DMS 273 (cell line): Measurements from ENCODE around the gene SCYL1.
"Not testable (repeated sequence)": the region's sequence is repeated elsewhere in the genome, so short reads cannot be mapped to it uniquely, and the experiment has no call there.

Source experiments
- DNase-seq: peaks from one replicate; lab custom pipeline; 2025; ENCODE audit not compliant: unreplicated experiment; lab: John Stamatoyannopoulos, UW

Gene SCYL1

GRCh38 chr11:65564879-65565559 is 40.1 kb downstream of the SCYL1 start:
- not testable (repeated sequence) for DNase-seq

DNA sequence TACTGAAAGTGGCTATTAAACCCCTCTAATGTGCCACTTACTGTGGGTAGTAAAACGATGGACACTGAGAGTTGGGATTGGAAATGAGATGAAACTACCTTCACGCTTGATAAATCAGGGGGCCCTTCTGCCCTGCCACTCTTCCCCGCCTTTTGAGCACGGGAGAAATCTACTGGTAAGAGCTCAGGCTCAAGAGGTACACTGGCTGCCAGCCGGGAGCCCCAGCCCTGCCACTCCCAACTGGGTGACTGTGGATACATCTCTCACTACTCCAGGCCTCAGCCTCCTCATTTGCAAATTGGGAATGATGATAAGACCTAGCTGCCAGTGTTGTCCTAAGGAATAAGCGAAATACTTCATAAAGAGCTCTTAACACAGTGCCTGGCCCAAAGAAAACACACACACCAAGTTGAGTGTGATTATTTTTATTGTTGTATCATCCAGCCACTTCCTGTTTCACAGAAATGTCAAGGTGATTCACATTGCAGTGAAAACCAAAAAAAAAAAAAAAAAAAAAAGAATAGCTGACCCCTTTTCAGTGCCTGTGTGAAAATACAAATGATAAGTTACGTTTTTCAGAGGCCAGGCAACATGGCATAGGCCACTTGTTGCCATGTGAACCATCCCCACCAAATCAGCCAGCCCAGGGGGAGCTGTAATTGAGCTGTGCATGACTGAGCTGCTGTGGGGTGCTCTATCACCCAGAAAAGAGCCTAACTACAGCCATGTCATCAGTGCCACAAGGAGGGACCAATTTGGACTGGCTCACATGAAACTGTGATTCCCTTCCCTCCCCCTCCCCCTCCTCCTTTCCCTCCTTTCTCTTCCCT is 41.0 kb downstream of the SCYL1 start:
- DNase-seq: no peak

- no peak for DNase-seq
Measured at GRCh38 chr11:65569164-65569972, 44.5 kb downstream of the SCYL1 start.

DNA sequence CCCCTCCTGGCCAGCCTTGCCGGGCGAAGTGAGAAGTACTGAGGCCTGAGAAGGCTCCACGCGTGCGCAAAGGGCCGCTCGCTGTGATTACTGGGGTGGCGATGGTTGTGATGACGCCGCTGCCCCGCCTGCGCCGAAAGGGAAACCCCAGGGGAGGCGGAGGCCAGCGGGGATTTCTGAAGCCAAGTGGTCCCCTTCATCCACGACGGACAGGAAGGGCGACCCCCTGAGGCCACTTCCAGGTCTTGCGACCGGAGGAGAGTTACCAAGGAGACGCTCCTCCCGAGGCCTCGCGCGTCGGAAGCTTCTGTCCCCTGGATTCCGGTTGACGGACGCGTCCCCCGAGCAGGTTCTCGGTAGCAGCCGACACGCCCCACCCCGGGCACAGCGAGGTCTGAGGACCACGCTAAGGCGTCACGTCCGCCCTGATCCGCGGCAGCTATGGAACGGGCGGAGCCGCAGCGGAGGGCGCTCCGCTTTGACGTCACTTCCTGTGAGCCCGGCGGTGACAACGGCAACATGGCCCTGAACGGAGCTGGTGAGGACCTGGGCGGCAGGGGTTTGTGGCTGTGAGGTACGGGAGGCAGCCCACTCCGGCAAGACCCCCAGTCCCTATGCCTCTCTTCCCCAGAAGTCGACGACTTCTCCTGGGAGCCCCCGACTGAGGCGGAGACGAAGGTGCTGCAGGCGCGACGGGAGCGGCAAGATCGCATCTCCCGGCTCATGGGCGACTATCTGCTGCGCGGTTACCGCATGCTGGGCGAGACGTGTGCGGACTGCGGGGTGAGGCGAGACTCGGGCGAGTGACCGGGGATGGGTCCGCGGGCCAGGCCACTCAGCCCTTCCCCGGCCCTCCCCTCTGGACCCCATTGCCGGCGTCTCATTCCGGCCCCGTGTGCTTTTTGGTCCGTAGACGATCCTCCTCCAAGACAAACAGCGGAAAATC is 45.4 kb downstream of the SCYL1 start, which contains the start of gene ZNRD2:
ZNRD2 (plus strand) TSS at position 505 of the 946 bp plus-strand sequence; CDS start at position 520, 15 bp downstream.
- peak; percentile 98 for DNase-seq

DNA sequence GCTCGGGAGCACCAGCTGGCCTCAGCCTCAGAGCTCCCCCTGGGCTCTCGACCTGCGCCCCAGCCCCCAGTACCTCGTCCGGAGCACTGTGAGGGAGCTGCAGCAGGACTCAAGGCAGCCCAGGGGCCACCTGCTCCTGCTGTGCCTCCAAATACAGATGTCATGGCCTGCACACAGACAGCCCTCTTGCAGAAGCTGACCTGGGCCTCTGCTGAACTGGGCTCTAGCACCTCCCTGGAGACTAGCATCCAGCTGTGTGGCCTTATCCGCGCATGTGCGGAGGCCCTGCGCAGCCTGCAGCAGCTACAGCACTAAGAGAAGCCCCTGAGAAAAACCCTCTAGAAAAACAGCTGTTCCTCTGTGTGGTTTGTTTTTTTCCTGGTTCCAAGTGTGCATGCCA is 46.5 kb downstream of the SCYL1 start:
- no peak for DNase-seq

GRCh38 chr11:65571940-65572339 is 47.1 kb downstream of the SCYL1 start:
- peak; percentile 69 for DNase-seq

GRCh38 chr11:65572356-65573051 is 47.6 kb downstream of the SCYL1 start, which contains the start of gene FAM89B:
Gene FAM89B (plus strand): TSS chr11:65572538. CDS start chr11:65572670, 132 bp downstream.
- peak; percentile 90 for DNase-seq

GRCh38 chr11:65573391-65574079 is 48.7 kb downstream of the SCYL1 start:
- no peak for DNase-seq

- peak; percentile 87 for DNase-seq
Measured at GRCh38 chr11:65574109-65574810, 49.4 kb downstream of the SCYL1 start.

DNA sequence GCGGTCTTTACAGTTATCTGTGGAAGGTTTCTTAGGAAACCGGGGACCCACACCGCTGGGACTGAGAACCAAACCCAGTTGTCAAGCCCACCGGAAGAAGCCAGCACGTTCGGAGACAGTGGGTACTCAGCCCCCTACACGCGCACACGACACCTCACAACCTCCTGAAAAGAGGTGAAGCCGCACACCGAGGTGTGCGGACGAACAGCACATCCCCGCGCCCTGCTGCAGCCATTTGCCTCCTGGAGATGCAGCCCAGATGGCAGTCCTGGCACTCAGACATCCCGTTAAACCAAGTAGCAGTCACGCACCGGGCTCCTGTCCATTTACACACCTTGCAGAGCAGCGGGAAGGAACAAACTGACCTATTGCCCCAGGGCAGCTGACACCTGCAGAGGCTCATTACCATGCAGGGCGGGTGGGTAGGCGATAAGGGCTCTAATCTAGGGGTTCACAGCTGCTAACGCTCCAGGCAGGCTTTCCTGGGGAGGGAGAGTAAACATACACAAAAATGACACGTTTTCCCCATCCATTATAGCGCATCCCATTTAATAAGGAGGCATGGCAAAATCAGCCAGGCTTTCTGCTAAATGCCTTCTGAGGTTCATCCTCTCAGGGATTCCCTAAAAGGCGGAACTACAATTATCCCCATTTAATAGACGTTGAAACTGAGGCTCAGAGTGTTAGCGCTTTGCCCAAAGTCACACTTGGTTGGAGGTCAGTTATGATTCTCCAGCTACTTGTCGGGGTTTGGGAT is 50.1 kb downstream of the SCYL1 start:
- DNase-seq: no peak

GRCh38 chr11:65575568-65576231 is 50.8 kb downstream of the SCYL1 start, which contains the start of gene EHBP1L1:
Gene EHBP1L1 (plus strand): TSS chr11:65576053. CDS start chr11:65576303, 250 bp downstream.
- no peak for DNase-seq

GRCh38 chr11:65576232-65576866 is 51.5 kb downstream of the SCYL1 start:
- DNase-seq: no peak

- DNase-seq: no peak
Measured at GRCh38 chr11:65576867-65577755, 52.2 kb downstream of the SCYL1 start.

- no peak for DNase-seq
Measured at GRCh38 chr11:65577756-65578109, 52.9 kb downstream of the SCYL1 start.

DNA sequence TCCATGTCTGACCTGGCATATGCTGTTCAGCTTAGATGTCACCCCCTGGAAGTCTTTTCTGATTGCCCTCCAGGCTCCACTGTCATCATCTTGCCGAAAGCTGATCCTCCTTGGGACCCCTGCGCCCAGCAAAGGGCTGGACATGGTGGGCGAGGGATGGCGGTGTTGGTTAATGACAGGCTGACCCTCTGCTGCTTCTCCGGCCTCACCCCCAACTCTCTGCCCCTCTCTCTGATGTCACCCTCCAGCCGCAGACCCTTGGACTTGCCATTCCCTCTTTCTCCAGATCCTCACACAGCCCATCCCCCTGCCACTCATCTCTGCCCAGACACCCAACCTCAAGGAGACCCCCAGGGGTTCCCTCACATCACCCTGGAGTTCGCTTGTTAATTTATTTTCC is 53.3 kb downstream of the SCYL1 start:
- DNase-seq: no peak

- DNase-seq: no peak
Measured at GRCh38 chr11:65578667-65579066, 53.8 kb downstream of the SCYL1 start.
